Measurements from ENCODE around the gene LARP4B.

Gene LARP4B

DNA sequence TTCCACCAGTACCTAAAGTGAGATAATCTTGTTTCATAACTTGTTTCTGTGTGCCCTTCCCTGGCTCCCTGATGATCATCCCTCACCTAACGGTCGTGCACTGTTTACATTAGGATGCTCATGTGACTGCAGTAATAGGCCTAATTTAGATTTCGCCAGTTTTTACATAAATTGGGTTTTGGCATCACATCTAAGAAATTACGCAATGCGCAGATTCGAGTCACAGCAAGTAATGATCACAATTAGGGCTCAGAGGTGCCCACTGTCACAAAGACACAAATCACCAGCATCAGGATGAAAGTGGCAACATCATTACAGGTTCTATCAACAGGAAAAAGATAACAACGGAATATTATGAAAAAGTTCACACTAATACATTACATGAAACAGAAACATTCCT is 94.7 kb downstream of the LARP4B start:
- peak overlapping the region; percentile 35 for H3K27ac ChIP-seq
- no peak for TF ChIP-seq CTCF (conservative IDR thresholded peaks at IDR 0.05)

GRCh38 chr10:834493-834892 is 97.0 kb downstream of the LARP4B start:
- H3K27ac ChIP-seq = no peak overlapping the region
- TF ChIP-seq CTCF (conservative IDR thresholded peaks at IDR 0.05) = no peak

DNA sequence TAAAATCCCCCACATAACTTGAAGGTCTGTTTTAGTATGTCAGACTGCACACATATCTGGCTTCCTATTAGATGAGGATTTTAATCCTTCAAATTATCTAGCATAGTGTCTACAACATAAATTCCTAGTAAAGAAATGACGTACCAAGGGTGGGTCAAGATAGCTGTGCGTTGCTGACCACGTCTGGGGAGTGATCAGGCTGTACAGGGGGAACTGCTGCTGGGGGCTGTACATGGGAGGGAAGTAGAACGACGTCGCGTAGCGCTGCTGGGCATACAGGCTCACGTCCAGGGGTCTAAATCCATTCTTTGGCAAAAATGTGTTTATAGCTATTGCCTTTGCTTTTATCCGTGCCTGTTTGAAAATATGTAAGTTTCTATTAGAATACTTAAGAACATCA is 102.3 kb downstream of the LARP4B start:
- peak overlapping the region; percentile 96 for H3K27ac ChIP-seq
- TF ChIP-seq CTCF (conservative IDR thresholded peaks at IDR 0.05) = no peak

DNA sequence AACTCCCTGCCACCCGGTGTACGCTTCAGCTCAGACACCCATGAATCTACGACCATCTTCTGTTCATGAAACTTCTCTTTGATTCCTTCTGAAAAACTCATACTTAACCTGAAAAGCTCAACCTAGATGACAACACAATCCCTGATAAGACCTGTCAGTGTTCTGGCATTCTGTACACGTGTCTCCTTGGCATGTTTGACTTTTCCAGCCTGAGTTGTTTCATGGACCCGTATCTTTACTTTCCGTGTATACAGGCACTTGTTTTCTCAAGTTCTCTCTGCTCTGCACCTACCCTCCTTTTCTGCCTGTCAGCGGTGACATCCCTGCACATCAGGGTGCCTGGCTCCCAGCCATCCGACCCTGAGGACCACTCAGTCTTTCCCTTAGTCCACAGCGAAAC is 103.3 kb downstream of the LARP4B start:
- H3K27ac ChIP-seq = peak overlapping the region; percentile 96
- no peak for TF ChIP-seq CTCF (conservative IDR thresholded peaks at IDR 0.05)

GRCh38 chr10:824946-825345 is 106.6 kb downstream of the LARP4B start:
- no peak for TF ChIP-seq CTCF (conservative IDR thresholded peaks at IDR 0.05)
- H3K27ac ChIP-seq = peak overlapping the region; percentile 96

DNA sequence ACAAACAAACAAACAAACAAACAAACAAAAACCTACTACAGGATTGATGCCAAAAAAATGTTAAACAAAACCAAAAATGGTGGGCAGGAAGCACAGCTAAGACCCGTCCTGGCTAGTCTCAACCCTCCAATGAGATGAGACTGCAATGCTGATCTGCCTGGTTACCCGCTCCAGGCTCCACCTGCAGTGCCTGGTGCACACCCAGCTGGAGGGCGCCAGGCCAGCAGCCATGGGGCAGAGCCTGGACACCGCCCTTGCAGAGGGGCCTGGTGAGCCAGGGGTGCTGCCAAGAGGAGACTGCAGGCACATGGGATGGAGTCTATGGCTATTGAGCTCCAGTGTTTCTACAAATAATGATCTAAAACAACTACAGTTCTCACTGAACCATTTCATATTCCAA is 107.0 kb downstream of the LARP4B start:
- peak overlapping the region; percentile 96 for H3K27ac ChIP-seq
- no peak for TF ChIP-seq CTCF (conservative IDR thresholded peaks at IDR 0.05)

DNA sequence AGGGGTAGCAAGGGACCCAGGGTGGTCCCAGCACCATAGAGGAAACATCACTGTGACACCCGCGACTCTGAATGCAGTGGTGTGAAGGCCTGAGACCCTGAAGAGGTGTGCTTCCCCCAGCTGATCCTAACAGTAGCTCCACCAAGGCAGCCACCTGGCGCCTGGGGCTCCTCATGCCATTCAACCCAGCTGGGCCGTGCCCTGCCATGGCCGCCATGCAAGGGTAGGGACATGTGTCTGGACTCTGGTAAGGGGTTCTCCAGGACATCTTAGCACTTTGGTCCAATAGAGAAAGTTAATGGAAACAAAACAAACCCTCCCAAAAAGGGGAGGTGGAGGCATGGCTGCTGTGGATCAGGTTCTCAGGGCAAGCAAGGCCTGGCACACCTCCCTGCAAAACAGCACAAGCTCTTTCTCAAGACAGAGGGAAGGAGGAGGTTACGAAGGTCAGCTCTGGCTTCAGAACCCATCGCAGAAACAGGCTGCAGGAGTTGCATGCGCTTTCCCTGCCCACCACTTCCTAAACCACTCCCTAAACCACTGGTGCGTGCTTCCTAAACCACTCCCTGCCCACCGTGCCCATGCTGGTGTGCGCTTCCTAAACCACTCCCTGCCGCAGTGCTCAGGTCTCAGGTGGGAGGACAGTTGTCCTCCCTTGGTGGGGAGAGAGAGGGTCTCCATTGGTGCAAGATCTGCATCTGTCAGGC is 108.7 kb downstream of the LARP4B start:
- peak overlapping the region; percentile 96 for H3K27ac ChIP-seq
- no peak for TF ChIP-seq CTCF (conservative IDR thresholded peaks at IDR 0.05)

Measured in VCaP (cell line).